ENCODE results near the gene STRN. TPM values are rescaled to one million over a fixed set of nuclear protein-coding genes. Genes with fewer than 3 reads are reported as not detected.

The STRN gene
- total and polyA plus RNA-seq, 2 donors = 6.0 to 15.0 TPM

DNA sequence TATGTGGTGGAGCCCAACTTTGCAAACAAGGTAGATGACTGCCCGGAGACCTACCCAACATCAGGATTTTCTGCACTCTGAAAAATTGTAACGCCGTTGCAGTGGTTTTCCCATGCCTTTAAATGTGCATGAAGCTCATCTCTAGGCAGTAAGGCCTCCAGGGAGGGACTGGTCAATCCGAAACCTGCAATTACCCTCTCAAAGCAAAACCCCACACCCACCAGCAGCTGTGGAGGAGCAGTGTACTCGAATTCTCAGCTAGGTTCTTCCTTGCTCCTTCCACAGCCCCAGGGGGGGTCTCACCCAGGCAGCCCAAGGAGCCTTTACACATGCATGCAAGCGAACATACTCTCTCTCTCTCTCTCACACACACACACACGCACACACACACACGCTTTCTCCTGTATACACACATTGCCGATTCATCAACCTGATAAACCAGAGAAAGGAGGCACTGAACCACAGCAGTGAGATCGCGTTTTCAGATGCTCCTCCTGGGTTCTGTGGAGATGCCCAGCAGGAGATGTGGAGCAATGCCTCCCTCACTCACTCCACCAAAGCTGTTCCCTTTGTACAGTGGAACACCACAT, 160.6 kb downstream of the STRN start:
- WGBS = 94% methylated on average over 11 of the region's 11 CpGs

DNA sequence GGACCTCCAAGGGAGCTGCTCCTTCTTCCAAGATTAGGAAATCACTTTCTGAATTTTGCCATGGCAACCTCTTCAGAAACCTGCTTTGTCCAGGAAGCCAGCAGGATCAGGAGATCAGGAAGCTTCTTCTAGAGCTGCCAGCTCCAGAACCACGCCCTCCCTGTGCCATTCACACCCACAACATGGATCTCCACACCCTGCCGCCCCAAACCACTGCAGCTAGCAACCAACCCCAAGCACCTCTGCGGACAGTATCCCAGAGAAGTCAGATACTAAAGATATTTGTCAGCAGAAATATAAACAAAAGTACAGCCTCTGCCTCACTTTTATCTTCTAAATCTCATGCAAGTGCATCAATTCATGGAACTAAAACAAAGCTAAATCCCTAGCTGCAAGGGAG, 163.4 kb downstream of the STRN start:
- 95% methylated on average over 3 of the region's 3 CpGs for WGBS
- H3K27me3 ChIP-seq (ENCODE audit: control insufficient read depth in 2 of 2, insufficient read depth in 1 of 2, low read length in 1 of 2) = no peaks in the 10 kb centered on the region

More for the DNA sequence above, 160.6 kb downstream of the STRN start:
- no peaks in the 10 kb centered on the region for H3K36me3 ChIP-seq (ENCODE audit: control insufficient read depth in 2 of 2, insufficient read depth in 2 of 2, low read length in 1 of 2)
- no peaks in the 10 kb centered on the region for H3K27me3 ChIP-seq (ENCODE audit: control insufficient read depth in 2 of 2, insufficient read depth in 1 of 2, low read length in 1 of 2)
- H3K4me1 ChIP-seq (ENCODE audit: control insufficient read depth in 2 of 2, insufficient read depth in 2 of 2, low read length in 2 of 2) = no peaks in the 10 kb centered on the region
- no peaks in the 10 kb centered on the region for H3K9me3 ChIP-seq (ENCODE audit: control insufficient read depth in 2 of 2, insufficient read depth in 1 of 2, low read length in 1 of 2)
- DNase-seq (ENCODE audit: low read depth in 6 of 9, low spot score in 9 of 9) = no peak
- H3K27ac ChIP-seq (ENCODE audit: low read depth in 1 of 2, low read length in 1 of 2) = no peak overlapping the region
- no peak overlapping the region for H3K4me3 ChIP-seq (ENCODE audit: low read length in 2 of 2)

DNA sequence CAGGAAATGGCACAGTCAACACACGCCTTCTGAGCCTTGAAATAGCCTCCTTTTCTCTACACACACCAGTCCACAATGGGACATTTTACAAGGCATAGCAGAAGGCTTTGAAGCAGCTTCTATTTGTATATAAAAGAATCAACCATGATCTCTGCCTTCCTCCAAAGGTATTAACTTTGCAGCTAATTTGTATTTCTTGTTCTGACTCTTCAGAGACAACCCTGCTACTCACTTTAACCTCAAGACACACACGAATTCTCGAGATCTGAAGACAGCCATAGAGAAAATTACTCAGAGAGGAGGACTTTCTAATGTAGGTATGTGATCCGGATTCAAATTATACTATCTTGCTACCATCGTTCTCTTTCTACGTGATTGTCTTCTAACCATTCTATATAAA, 165.2 kb downstream of the STRN start:
- DNase-seq (ENCODE audit: low read depth in 6 of 9, low spot score in 9 of 9) = no peak
- no peaks in the 10 kb centered on the region for H3K36me3 ChIP-seq (ENCODE audit: control insufficient read depth in 2 of 2, insufficient read depth in 2 of 2, low read length in 1 of 2)
- 96% methylated on average over 6 of the region's 6 CpGs for WGBS
- H3K27ac ChIP-seq (ENCODE audit: low read depth in 1 of 2, low read length in 1 of 2) = no peak overlapping the region
- H3K4me3 ChIP-seq (ENCODE audit: low read length in 2 of 2) = no peak overlapping the region
- no peaks in the 10 kb centered on the region for H3K9me3 ChIP-seq (ENCODE audit: control insufficient read depth in 2 of 2, insufficient read depth in 1 of 2, low read length in 1 of 2)
- H3K27me3 ChIP-seq (ENCODE audit: control insufficient read depth in 2 of 2, insufficient read depth in 1 of 2, low read length in 1 of 2) = no peaks in the 10 kb centered on the region
- peaks cover 0 to 5% of the 10 kb centered on the region in 2 donors for H3K4me1 ChIP-seq (ENCODE audit: control insufficient read depth in 2 of 2, insufficient read depth in 2 of 2, low read length in 2 of 2)

More for the DNA sequence above, 163.4 kb downstream of the STRN start:
- Histone ChIP-seq H3K36me3 (ENCODE audit: control insufficient read depth in 2 of 2, insufficient read depth in 2 of 2, low read length in 1 of 2) (no peaks in the 10 kb centered on the region), H3K27ac (ENCODE audit: low read depth in 1 of 2, low read length in 1 of 2) (no peak overlapping the region), H3K4me1 (ENCODE audit: control insufficient read depth in 2 of 2, insufficient read depth in 2 of 2, low read length in 2 of 2) (no peaks in the 10 kb centered on the region), H3K4me3 (ENCODE audit: low read length in 2 of 2) (no peak overlapping the region), H3K9me3 (ENCODE audit: control insufficient read depth in 2 of 2, insufficient read depth in 1 of 2, low read length in 1 of 2) (no peaks in the 10 kb centered on the region)
- no peak for DNase-seq (ENCODE audit: low read depth in 6 of 9, low spot score in 9 of 9)

DNA sequence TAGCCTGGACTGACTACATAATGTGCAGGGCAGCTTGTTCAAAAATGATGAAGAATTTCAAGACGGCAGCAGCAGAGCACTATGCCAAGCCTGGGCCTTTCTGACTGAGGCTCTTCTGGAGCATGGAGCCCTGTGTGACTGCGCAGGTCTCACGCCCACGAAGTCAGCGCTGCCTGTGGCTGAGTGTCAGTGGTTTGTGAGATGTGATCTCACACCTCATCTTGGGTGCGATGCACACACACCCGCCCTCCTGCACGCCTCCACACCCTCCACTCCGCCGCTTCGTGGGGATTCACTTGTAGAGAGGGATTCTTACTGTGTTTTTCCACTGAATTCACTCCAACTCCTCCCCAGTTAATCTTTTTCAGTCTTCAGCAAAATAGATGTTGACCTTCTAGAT, 166.0 kb downstream of the STRN start:
- WGBS = 95% methylated on average over 11 of the region's 11 CpGs
- Histone ChIP-seq H3K27ac (ENCODE audit: low read depth in 1 of 2, low read length in 1 of 2) (no peak overlapping the region), H3K36me3 (ENCODE audit: control insufficient read depth in 2 of 2, insufficient read depth in 2 of 2, low read length in 1 of 2) (no peaks in the 10 kb centered on the region), H3K9me3 (ENCODE audit: control insufficient read depth in 2 of 2, insufficient read depth in 1 of 2, low read length in 1 of 2) (no peaks in the 10 kb centered on the region), H3K4me1 (ENCODE audit: control insufficient read depth in 2 of 2, insufficient read depth in 2 of 2, low read length in 2 of 2) (peaks cover 0 to 5% of the 10 kb centered on the region in 2 donors), H3K4me3 (ENCODE audit: low read length in 2 of 2) (no peak overlapping the region), H3K27me3 (ENCODE audit: control insufficient read depth in 2 of 2, insufficient read depth in 1 of 2, low read length in 1 of 2) (no peaks in the 10 kb centered on the region)
- DNase-seq (ENCODE audit: low read depth in 6 of 9, low spot score in 9 of 9) = no peak

DNA sequence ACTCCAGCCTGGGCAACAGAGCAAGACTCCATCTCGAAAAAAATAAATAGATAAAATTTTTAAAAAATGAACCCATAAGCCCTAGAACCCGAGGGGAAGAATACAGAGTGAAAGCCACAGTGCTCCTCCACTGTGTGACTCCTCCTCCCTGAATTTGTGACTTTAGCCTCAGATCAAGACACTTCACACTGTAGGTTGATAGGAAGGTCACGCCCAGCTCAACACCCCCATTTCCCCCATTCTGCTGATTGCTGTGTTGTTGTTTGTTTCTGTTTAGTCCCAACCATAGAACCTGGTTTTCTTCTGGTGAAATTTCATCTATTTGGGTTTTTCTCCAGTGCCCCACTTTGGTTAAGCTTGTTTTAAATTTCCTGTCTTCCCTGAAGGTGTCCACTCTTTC, 167.6 kb downstream of the STRN start:
- Histone ChIP-seq H3K9me3 (ENCODE audit: control insufficient read depth in 2 of 2, insufficient read depth in 1 of 2, low read length in 1 of 2) (no peaks in the 10 kb centered on the region), H3K4me1 (ENCODE audit: control insufficient read depth in 2 of 2, insufficient read depth in 2 of 2, low read length in 2 of 2) (peaks cover 0 to 8% of the 10 kb centered on the region in 2 donors), H3K27ac (ENCODE audit: low read depth in 1 of 2, low read length in 1 of 2) (no peak overlapping the region), H3K4me3 (ENCODE audit: low read length in 2 of 2) (no peak overlapping the region), H3K27me3 (ENCODE audit: control insufficient read depth in 2 of 2, insufficient read depth in 1 of 2, low read length in 1 of 2) (no peaks in the 10 kb centered on the region), H3K36me3 (ENCODE audit: control insufficient read depth in 2 of 2, insufficient read depth in 2 of 2, low read length in 1 of 2) (no peaks in the 10 kb centered on the region)
- DNase-seq (ENCODE audit: low read depth in 6 of 9, low spot score in 9 of 9) = no peak
- WGBS = 95% methylated on average over 3 of the region's 3 CpGs

DNA sequence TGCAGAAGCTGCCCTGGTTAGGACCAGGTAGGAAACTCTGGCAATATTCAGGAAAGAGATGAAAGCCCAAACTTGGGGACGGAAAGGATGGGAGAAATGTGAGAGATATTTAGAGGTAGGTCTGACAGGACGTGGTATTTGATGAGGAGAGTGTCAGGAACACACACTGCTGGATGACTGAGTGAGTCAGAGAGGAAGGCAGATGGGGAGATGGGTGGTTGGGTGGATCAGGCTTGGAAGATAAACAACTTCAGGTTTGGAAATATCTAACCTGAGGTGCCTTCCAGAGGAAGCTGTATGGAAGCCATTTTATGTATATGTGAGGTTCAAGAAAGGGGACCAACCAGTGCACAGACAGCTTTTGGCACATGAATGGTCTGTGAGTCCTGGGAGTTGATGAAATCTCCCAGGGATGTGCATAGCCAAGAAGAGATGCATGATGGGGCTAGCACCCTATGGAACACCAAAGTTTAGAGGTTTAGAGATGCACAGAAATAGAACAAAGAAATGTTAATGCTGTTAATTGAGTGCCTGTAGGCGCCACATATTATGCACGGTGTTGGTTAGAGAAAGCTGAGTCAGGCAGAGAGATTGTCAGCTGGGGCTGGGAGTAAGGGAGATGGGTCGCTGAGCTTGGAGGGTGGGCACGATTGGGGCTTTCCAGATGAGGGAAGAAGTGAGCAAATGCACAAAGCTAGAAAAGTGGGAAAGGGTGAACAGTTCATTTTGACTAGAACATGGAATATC, 168.8 kb downstream of the STRN start:
- DNase-seq (ENCODE audit: low read depth in 6 of 9, low spot score in 9 of 9) = no peak
- 83% methylated on average over 6 of the region's 6 CpGs for WGBS
- Histone ChIP-seq H3K9me3 (ENCODE audit: control insufficient read depth in 2 of 2, insufficient read depth in 1 of 2, low read length in 1 of 2) (no peaks in the 10 kb centered on the region), H3K4me3 (ENCODE audit: low read length in 2 of 2) (no peak overlapping the region), H3K27me3 (ENCODE audit: control insufficient read depth in 2 of 2, insufficient read depth in 1 of 2, low read length in 1 of 2) (no peaks in the 10 kb centered on the region), H3K36me3 (ENCODE audit: control insufficient read depth in 2 of 2, insufficient read depth in 2 of 2, low read length in 1 of 2) (no peaks in the 10 kb centered on the region), H3K4me1 (ENCODE audit: control insufficient read depth in 2 of 2, insufficient read depth in 2 of 2, low read length in 2 of 2) (peaks cover 9 to 20% of the 10 kb centered on the region in 2 donors), H3K27ac (ENCODE audit: low read depth in 1 of 2, low read length in 1 of 2) (no peak overlapping the region)

Other genes with a start within 250 kb of the STRN start
- 14.0 TPM for gene HEATR5B, start 117.8 kb upstream of the STRN start, total RNA-seq
- 10.4 TPM for gene HEATR5B, start 117.8 kb upstream of the STRN start, polyA plus RNA-seq
- 9.0 TPM for gene GPATCH11, start 118.0 kb upstream of the STRN start, total RNA-seq
- 7.3 TPM for gene GPATCH11, start 118.0 kb upstream of the STRN start, polyA plus RNA-seq
- 19.9 TPM for gene EIF2AK2, start 190.4 kb upstream of the STRN start, total RNA-seq
- gene EIF2AK2, start 190.4 kb upstream of the STRN start, polyA plus RNA-seq = 9.6 TPM
- gene SULT6B1, start 222.1 kb upstream of the STRN start, total RNA-seq = not detected
- gene SULT6B1, start 222.1 kb upstream of the STRN start, polyA plus RNA-seq = not detected
- gene CEBPZOS, start 230.0 kb upstream of the STRN start, total RNA-seq = 23.2 TPM
- gene CEBPZOS, start 230.0 kb upstream of the STRN start, polyA plus RNA-seq = 50.4 TPM